ENCODE measurements around the gene TMEM181. TPM values are rescaled to one million over a fixed set of nuclear protein-coding genes. Genes with fewer than 3 reads are reported as not detected.

The TMEM181 gene
- total and polyA plus RNA-seq, 2 donors (not counting 1 experiment from before 2014, with no cell fraction given): 2.8 to 9.3 TPM

DNA sequence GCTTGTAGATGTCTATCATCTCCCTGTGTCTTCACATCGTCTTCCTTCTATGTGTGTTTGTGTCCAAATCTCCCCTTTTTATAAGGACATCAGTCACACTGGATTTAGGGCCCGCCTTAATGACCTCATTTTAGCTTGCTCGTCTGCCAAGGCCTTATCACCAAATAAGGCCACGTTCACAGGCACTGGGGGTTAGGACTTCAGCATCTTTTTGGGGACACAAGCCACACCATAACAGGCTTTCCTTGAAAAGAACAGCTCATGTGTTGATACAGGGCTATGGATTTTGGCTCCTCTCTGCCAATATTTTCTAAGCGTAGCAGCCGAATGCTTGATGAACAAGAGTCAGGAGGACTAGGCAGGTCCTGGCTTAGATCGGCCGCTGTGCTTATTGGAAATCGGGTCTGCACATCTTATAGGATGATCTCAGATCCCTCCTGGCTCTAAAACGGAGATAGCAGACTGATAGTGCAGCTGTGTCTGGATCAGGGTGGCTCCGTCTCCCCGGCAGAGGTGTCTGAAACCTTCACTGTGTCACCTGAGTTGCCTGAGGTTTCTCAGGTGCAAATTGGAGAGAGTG lies 16.2 kb upstream of the TMEM181 start:
- DNase-seq (no peak), ATAC-seq (ENCODE audit: low read depth) (no peak)
- Mint-ChIP-seq H3K27ac (no peak overlapping the region), H3K4me3 (no peak overlapping the region), H3K4me1 (no peaks in the 10 kb centered on the region), H3K27me3 (peaks cover 60% of the 10 kb centered on the region), H3K9me3 (ENCODE audit: insufficient read depth) (no peaks in the 10 kb centered on the region)
- TF ChIP-seq EZH2 (IDR thresholded peaks at IDR 0.05; ENCODE audit: borderline replicate concordance, insufficient read depth, low read depth, low read length, poor library complexity, severe bottlenecking): no peak
- TF ChIP-seq CTCF (IDR thresholded peaks at IDR 0.05): no peak
- Histone ChIP-seq H3K36me3 (replicated peaks in 1 of 2; ENCODE audit: control extremely low read depth in 1 of 2, control insufficient read depth in 1 of 2, extremely low read depth in 1 of 2, insufficient read depth in 2 of 2, low read length in 1 of 2) (no peaks in the 10 kb centered on the region), H3K79me2 (ENCODE audit: control insufficient read depth, insufficient read depth, low read length) (no peaks in the 10 kb centered on the region), H4K20me1 (ENCODE audit: control insufficient read depth, insufficient read depth, low read length, poor library complexity, severe bottlenecking) (no peaks in the 10 kb centered on the region), H3K27ac (ENCODE audit: low read length in 2 of 2) (no peak overlapping the region), H3K4me3 (ENCODE audit: control extremely low read depth in 1 of 5, extremely low read depth in 1 of 5, insufficient read depth in 1 of 5, low read depth in 2 of 5, low read length in 4 of 5) (no peak overlapping the region), H3K9me3 (ENCODE audit: control extremely low read depth in 1 of 3, control insufficient read depth in 2 of 3, insufficient read depth in 1 of 3, low read length in 2 of 3) (no peaks in the 10 kb centered on the region), H2AFZ (ENCODE audit: insufficient read depth, low read depth, low read length, poor library complexity, severe bottlenecking) (no peak overlapping the region), H3K27me3 (replicated peaks in 1 of 4; ENCODE audit: control extremely low read depth in 1 of 4, control insufficient read depth in 3 of 4, insufficient read depth in 4 of 4, low read length in 3 of 4) (peaks cover 0 to 26% (median 6%) of the 10 kb centered on the region in 4 experiments), H3K9ac (ENCODE audit: low read length) (no peak overlapping the region), H3K4me2 (replicated peaks; ENCODE audit: low read depth, low read length, poor library complexity, severe bottlenecking) (no peak overlapping the region), H3K4me1 (ENCODE audit: control insufficient read depth in 2 of 2, insufficient read depth in 2 of 2, low read length in 2 of 2) (no peaks in the 10 kb centered on the region)
- POLR2A ChIA-PET: interaction anchor here (0.6 kb wide), 1 partner anchor 584 kb away, joined by 3 read pairs; no protein-coding TSS in a partner anchor
- 90% methylated on average over 11 of the region's 12 CpGs for WGBS (ENCODE audit: insufficient coverage)
- CTCF ChIA-PET: no interaction called here
- intact Hi-C loops (cut with micrococcal nuclease): no loop called here

- Histone ChIP-seq H3K4me3 (ENCODE audit: control extremely low read depth in 1 of 5, extremely low read depth in 1 of 5, insufficient read depth in 1 of 5, low read depth in 2 of 5, low read length in 4 of 5) (no peak overlapping the region), H3K9me3 (ENCODE audit: control extremely low read depth in 1 of 3, control insufficient read depth in 2 of 3, insufficient read depth in 1 of 3, low read length in 2 of 3) (no peaks in the 10 kb centered on the region), H2AFZ (ENCODE audit: insufficient read depth, low read depth, low read length, poor library complexity, severe bottlenecking) (no peak overlapping the region), H4K20me1 (ENCODE audit: control insufficient read depth, insufficient read depth, low read length, poor library complexity, severe bottlenecking) (no peaks in the 10 kb centered on the region), H3K4me2 (replicated peaks; ENCODE audit: low read depth, low read length, poor library complexity, severe bottlenecking) (no peak overlapping the region), H3K36me3 (replicated peaks in 1 of 2; ENCODE audit: control extremely low read depth in 1 of 2, control insufficient read depth in 1 of 2, extremely low read depth in 1 of 2, insufficient read depth in 2 of 2, low read length in 1 of 2) (no peaks in the 10 kb centered on the region), H3K79me2 (ENCODE audit: control insufficient read depth, insufficient read depth, low read length) (no peaks in the 10 kb centered on the region), H3K4me1 (ENCODE audit: control insufficient read depth in 2 of 2, insufficient read depth in 2 of 2, low read length in 2 of 2) (no peaks in the 10 kb centered on the region), H3K27me3 (replicated peaks in 1 of 4; ENCODE audit: control extremely low read depth in 1 of 4, control insufficient read depth in 3 of 4, insufficient read depth in 4 of 4, low read length in 3 of 4) (peaks cover 0 to 21% (median 5%) of the 10 kb centered on the region in 4 experiments), H3K9ac (ENCODE audit: low read length) (no peak overlapping the region), H3K27ac (ENCODE audit: low read length in 2 of 2) (no peak overlapping the region)
- no peak for ATAC-seq (ENCODE audit: low read depth)
- WGBS (ENCODE audit: insufficient coverage): 93% methylated on average over 12 of the region's 12 CpGs
- H3K27ac Mint-ChIP-seq: no peak overlapping the region
- no peak for DNase-seq
- no peaks in the 10 kb centered on the region for H3K9me3 Mint-ChIP-seq (ENCODE audit: insufficient read depth)
- no peaks in the 10 kb centered on the region for H3K4me1 Mint-ChIP-seq
- ChIA-PET POLR2A (no interaction called here), CTCF (no interaction called here)
- no peak for TF ChIP-seq CTCF (IDR thresholded peaks at IDR 0.05)
- TF ChIP-seq EZH2 (IDR thresholded peaks at IDR 0.05; ENCODE audit: borderline replicate concordance, insufficient read depth, low read depth, low read length, poor library complexity, severe bottlenecking): no peak
- peaks cover 55% of the 10 kb centered on the region for H3K27me3 Mint-ChIP-seq
- H3K4me3 Mint-ChIP-seq: no peak overlapping the region
- intact Hi-C loops (cut with micrococcal nuclease): no loop called here
These were observed 15.5 kb upstream of the TMEM181 start for GRCh38 chr6:158544428-158544827.
